OCI-LY1 (cell line): ENCODE measurements around the gene DIAPH1.

Experiments used
- H2AFZ ChIP-seq: fragments of 200-600 bp; sonication (generic), shearing (Covaris generic); 2 replicates; pipeline ENCODE4 v1.6.0; 2014; ENCODE audit warnings: antibody characterized with exemption, mild to moderate bottlenecking, low read length
- H3F3A ChIP-seq: fragments of 200-600 bp; sonication (generic), shearing (Covaris generic); 2 replicates; pipeline ENCODE4 v1.6.0; 2014; ENCODE audit warnings: mild to moderate bottlenecking, antibody characterized with exemption, low read length, moderate library complexity; ENCODE audit not compliant: insufficient read depth
- H3K27ac ChIP-seq: fragments of 200-600 bp; sonication (generic); 2 replicates; pipeline ENCODE4 v1.5.1; 2014; ENCODE audit warnings: low read length, mixed run types, mild to moderate bottlenecking, low read depth; ENCODE audit not compliant: poor library complexity, severe bottlenecking
- H3K27me3 ChIP-seq: fragments of 200-600 bp; sonication (generic); 2 replicates; pipeline ENCODE4 v1.6.0; 2014; ENCODE audit warnings: antibody characterized with exemption, mild to moderate bottlenecking, low read length, moderate library complexity; ENCODE audit not compliant: insufficient read depth
- H3K36me3 ChIP-seq: fragments of 200-600 bp; sonication (generic); 2 replicates; pipeline ENCODE4 v1.6.1; 2014; ENCODE audit warnings: mild to moderate bottlenecking, antibody characterized with exemption, low read length, moderate library complexity, mixed read lengths; ENCODE audit not compliant: insufficient read depth
- H3K4me1 ChIP-seq: fragments of 200-600 bp; sonication (generic); 2 replicates; pipeline ENCODE4 v1.5.1; 2014; ENCODE audit warnings: mild to moderate bottlenecking, low read length, moderate library complexity; ENCODE audit not compliant: insufficient read depth, severe bottlenecking
- H3K4me2 ChIP-seq: fragments of 200-600 bp; sonication (generic), shearing (Covaris generic); 2 replicates; pipeline ENCODE4 v1.6.1; 2014; ENCODE audit warnings: low read length
- H3K4me3 ChIP-seq: fragments of 200-600 bp; sonication (generic); 2 replicates; pipeline ENCODE4 v1.5.1; 2014; ENCODE audit warnings: low read length, low read depth, mild to moderate bottlenecking, mixed read lengths; ENCODE audit not compliant: poor library complexity, severe bottlenecking
- H3K79me2 ChIP-seq: fragments of 200-600 bp; shearing (Covaris generic); 2 replicates; pipeline ENCODE4 v1.6.1; 2016; ENCODE audit warnings: mixed run types, low read length, mixed read lengths; ENCODE audit not compliant: insufficient read depth
- H3K9ac ChIP-seq: fragments of 200-600 bp; sonication (generic), shearing (Covaris generic); 2 replicates; pipeline ENCODE4 v1.6.1; 2014; ENCODE audit warnings: mild to moderate bottlenecking, low read length, mixed read lengths
- H3K9me2 ChIP-seq: fragments of 200-600 bp; sonication (generic), shearing (Covaris generic); 2 replicates; pipeline ENCODE4 v1.6.1; 2014; ENCODE audit warnings: low read depth, mild to moderate bottlenecking, low read length, mixed read lengths
- H3K9me3 ChIP-seq: fragments of 200-600 bp; shearing (Covaris generic); 2 replicates; pipeline ENCODE4 v1.6.1; 2014; ENCODE audit warnings: low read length, mixed read lengths
- H4K20me1 ChIP-seq: fragments of 200-600 bp; sonication (generic), shearing (Covaris generic); 2 replicates; pipeline ENCODE4 v1.6.0; 2016; ENCODE audit warnings: mild to moderate bottlenecking, low read length; ENCODE audit not compliant: insufficient read depth
- CTCF ChIP-seq: fragments of 200-600 bp; sonication (generic), shearing (Covaris generic); IDR thresholded peaks from 2 replicates; pipeline ENCODE4 v1.5.1; 2017; ENCODE audit warnings: mild to moderate bottlenecking, antibody characterized with exemption, low read length, moderate library complexity, mixed read lengths
- EZH2 ChIP-seq: fragments of 200-600 bp; sonication (generic), shearing (Covaris generic); IDR thresholded peaks from 2 replicates; pipeline ENCODE4 v1.8.0; 2017; ENCODE audit warnings: borderline replicate concordance, mixed run types, mild to moderate bottlenecking, antibody characterized with exemption, low read length, moderate library complexity, mixed read lengths

Gene DIAPH1

GRCh38 chr5:141596867-141597266 lies 21.9 kb downstream of the DIAPH1 start:
- peaks cover 23% of the 10 kb centered on the region for H3K79me2 ChIP-seq
- H3K9me2 ChIP-seq: no peaks in the 10 kb centered on the region
- no peaks in the 10 kb centered on the region for H4K20me1 ChIP-seq
- no peaks in the 10 kb centered on the region for H3F3A ChIP-seq
- H3K4me2 ChIP-seq: no peak overlapping the region
- no peak overlapping the region for H2AFZ ChIP-seq
- no peaks in the 10 kb centered on the region for H3K36me3 ChIP-seq
- H3K27me3 ChIP-seq: no peaks in the 10 kb centered on the region
- H3K4me3 ChIP-seq: no peak overlapping the region
- H3K9ac ChIP-seq: no peak overlapping the region
- no peak for TF ChIP-seq CTCF
- no peak for TF ChIP-seq EZH2
- no peak overlapping the region for H3K27ac ChIP-seq
- no peaks in the 10 kb centered on the region for H3K4me1 ChIP-seq
- H3K9me3 ChIP-seq: no peaks in the 10 kb centered on the region

GRCh38 chr5:141590127-141590526 lies 28.7 kb downstream of the DIAPH1 start:
- no peaks in the 10 kb centered on the region for H3K27me3 ChIP-seq
- no peak overlapping the region for H3K4me3 ChIP-seq
- no peaks in the 10 kb centered on the region for H3K79me2 ChIP-seq
- no peak overlapping the region for H3K4me2 ChIP-seq
- no peak for TF ChIP-seq EZH2
- no peak for TF ChIP-seq CTCF
- peaks cover 20% of the 10 kb centered on the region for H3K36me3 ChIP-seq
- no peak overlapping the region for H2AFZ ChIP-seq
- no peaks in the 10 kb centered on the region for H3K9me2 ChIP-seq
- H3F3A ChIP-seq: no peaks in the 10 kb centered on the region
- no peak overlapping the region for H3K27ac ChIP-seq
- H3K9ac ChIP-seq: no peak overlapping the region
- H3K4me1 ChIP-seq: no peaks in the 10 kb centered on the region
- H3K9me3 ChIP-seq: no peaks in the 10 kb centered on the region
- H4K20me1 ChIP-seq: no peaks in the 10 kb centered on the region

GRCh38 chr5:141586246-141586645 lies 32.6 kb downstream of the DIAPH1 start:
- Histone ChIP-seq H3K4me3 (no peak overlapping the region), H3F3A (no peaks in the 10 kb centered on the region), H3K4me2 (no peak overlapping the region), H3K27me3 (no peaks in the 10 kb centered on the region), H3K9ac (no peak overlapping the region), H3K27ac (no peak overlapping the region), H3K36me3 (peaks cover 51% of the 10 kb centered on the region), H3K79me2 (no peaks in the 10 kb centered on the region), H3K9me3 (no peaks in the 10 kb centered on the region), H2AFZ (no peak overlapping the region), H3K4me1 (no peaks in the 10 kb centered on the region), H3K9me2 (no peaks in the 10 kb centered on the region), H4K20me1 (no peaks in the 10 kb centered on the region)
- TF ChIP-seq EZH2 (no peak), CTCF (no peak)
